Measurements from ENCODE around the gene SRSF3.
"Not testable (repeated sequence)": the region's sequence is repeated elsewhere in the genome, so short reads cannot be mapped to it uniquely, and the experiment has no call there.

SRSF3 gene

DNA sequence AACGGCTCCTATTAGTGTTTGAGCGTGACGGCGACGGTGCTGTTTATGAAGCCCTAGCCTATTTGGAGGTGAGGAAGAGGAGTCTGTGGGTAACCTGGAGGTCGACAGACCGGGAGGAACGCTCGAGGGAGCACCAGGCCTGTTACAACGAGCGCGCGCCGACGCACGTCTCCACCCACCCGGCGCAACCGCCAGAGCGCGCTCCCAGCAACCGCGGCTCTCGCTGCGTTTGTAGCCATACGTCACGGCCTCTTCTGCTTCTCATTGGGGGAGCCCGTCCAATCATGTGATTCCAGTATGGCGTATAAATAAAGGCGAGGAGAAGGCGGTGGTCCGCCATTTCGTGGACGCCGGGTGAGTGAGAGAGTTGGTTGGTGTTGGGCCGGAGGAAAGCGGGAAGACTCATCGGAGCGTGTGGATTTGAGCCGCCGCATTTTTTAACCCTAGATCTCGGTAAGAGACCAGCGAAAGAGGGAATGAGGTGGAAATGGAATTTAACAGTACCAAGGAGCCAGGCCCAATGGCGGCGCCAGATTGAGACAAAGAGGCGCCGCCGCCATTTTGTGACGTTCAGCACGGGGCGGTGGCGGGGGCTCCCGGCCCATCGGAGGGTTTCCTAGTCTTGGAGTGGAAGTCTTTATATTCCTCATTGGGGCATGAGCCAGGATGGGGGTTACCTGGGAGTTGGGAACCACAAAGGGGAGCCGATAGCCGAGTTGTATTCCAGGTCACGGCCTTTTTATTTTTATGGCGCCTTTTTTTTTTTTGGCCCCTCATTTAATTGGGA is at the start of gene SRSF3:
TSS of gene SRSF3 (plus strand) at position 334 of the 787 bp plus-strand sequence. CDS start 2,401 bp downstream, outside the sequence.
- peak; percentile 96 for DNase-seq

DNA sequence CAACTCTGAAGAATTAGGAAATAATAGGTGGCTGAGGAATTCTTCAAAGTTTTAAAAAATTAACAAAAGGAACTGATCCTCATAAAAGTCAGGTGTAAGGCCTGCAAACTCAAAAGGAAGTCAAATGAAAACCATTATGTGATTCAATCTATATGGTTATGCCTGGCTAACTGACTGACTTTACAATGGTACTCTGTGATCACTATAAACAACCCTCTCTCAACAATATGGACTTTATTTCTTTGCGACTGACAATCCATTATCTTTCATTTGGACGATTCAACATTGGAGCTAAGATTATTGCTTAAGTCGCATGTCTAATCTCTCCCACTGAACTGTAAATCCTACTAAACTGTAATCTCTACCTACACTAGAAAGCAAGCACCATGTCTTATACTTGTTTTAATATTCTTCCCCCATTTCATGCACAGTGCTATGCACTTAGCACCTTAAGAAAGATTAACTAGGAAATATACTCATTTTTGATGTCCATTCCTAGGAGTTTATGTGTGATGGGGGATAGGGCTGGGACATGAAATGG is 48.3 kb upstream of the SRSF3 start:
- DNase-seq, result no peak

GRCh38 chr6:36546308-36546919 is 47.7 kb upstream of the SRSF3 start:
- DNase-seq, result peak; percentile 19

GRCh38 chr6:36546920-36547645 is 47.1 kb upstream of the SRSF3 start, which contains the start of gene STK38:
STK38 (minus strand) TSS chr6:36547479; CDS start chr6:36540202, 7,277 bp downstream.
- peak; percentile 94 for DNase-seq

DNA sequence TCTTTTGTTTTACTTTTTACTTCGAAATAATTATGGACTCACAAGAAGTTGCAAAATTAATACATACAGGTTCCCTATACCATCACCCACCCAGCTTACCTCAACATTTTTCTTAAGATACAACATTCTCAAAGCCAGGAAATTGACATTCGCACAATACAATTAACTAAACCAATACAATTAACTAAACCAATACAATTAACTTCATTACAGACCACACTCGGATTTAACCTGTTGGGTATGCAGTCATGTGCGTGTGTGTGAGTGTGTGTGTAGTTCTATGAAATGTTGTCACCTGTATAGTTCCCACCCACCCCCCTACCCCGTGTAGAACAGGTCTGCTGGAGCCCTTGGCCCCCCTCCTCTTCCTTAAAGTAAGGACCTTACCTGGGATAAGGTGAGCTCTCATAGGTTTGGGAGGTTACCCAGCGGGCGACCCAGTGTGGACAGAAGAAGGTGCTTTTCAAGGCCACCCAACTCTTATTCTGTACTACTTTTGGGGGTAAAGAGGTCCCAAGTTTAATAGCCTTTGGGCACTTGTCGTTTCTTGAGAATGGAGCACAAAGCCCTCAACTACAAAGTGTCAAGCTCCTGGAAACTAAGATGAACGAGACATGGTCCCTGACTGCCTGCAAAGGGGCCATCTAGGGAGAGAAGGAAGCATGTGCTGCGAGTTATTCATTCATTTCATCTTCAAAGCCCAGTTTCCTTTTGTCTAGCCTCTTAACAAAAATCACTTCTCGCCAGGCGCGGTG is 46.3 kb upstream of the SRSF3 start:
- peak; percentile 10 for DNase-seq

GRCh38 chr6:36548401-36548743 is 45.8 kb upstream of the SRSF3 start:
- DNase-seq, result no peak

DNA sequence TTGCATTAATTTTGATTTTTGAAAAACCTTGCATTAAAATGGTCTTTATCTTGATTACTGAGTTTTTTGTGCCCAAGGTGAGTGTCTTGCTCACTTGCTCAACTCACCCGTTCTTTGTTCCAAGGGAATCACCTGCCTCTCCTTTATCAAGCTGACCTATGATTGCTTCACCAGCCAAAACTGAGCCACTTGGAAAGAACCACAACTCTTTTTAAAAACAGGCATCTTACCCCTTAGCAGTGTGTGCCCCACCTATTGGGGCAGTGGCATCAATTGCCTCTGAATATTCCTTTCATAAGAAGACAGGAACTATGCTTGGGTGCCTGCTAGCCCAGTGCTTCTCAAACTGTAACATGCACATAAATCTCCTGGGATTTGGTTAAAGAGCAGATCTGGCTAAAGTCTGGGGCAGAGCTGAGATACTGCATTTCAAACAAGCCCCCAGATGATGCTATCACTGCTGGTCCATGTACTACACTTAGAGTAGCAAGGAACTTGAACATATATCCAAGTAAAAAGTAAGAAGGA is 43.6 kb upstream of the SRSF3 start:
- DNase-seq, result no peak

DNA sequence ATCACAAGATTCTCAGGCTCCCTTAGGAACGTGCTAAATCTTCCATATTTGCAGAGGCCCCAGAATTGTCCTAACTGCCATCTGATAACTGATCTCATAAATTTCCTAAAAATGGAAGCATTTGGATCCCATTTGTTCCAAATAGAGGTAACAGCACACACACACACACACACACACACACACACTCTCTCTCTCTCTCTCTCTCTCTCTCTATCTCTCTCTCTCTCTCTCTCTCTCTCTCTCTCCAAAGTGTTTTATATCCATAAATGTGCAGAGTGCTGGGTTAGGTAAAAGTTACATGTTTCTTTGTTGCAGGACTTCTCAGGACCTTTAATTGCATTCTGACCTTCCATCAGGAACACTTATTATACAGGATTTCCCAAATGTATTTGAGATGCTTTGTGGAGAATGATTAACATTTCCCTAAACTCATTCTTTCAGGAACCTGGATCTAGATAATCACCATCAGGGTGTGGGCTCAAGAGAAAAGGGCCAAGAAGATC is 38.4 kb upstream of the SRSF3 start:
- no peak for DNase-seq

- DNase-seq, result no peak
Measured at GRCh38 chr6:36556281-36556680, 37.9 kb upstream of the SRSF3 start.

DNA sequence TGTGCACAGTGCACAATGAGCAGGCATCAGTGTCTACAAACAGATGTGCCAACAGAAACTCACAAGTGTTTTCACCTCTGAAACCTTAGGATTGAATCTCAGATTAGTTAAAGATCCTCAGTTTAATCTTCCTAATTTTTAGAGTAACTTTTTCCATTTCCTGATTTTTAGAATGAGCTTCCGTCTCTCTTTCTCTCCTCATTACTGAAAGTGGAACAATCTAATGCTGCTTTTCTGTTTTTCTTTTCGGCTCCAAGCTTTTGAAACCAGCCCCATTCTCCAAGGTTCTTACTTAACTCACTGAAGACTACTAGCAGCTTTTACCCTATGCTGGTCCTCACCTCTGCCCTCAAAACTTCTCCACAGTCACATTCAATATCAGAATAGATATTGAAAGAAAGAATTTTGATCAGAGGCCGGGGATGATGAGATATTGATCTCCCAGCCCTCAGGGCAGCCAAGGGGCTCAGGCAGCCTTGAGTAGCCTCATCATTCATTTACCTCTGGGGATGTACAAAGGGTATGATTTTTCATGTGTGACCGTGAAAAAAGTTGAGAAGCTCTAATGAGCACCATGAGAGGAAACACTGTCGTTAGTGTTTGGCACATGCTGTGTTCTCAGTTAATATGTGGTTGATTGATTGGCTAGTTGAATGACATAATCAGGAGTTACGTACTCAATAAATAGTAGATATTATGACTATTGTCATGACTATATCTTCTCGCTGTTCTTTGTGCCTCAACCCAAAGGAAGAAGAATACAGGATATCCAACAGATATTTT is 35.0 kb upstream of the SRSF3 start:
- no peak for DNase-seq

- no peak for DNase-seq
Measured at GRCh38 chr6:36560822-36561221, 33.3 kb upstream of the SRSF3 start.

DNA sequence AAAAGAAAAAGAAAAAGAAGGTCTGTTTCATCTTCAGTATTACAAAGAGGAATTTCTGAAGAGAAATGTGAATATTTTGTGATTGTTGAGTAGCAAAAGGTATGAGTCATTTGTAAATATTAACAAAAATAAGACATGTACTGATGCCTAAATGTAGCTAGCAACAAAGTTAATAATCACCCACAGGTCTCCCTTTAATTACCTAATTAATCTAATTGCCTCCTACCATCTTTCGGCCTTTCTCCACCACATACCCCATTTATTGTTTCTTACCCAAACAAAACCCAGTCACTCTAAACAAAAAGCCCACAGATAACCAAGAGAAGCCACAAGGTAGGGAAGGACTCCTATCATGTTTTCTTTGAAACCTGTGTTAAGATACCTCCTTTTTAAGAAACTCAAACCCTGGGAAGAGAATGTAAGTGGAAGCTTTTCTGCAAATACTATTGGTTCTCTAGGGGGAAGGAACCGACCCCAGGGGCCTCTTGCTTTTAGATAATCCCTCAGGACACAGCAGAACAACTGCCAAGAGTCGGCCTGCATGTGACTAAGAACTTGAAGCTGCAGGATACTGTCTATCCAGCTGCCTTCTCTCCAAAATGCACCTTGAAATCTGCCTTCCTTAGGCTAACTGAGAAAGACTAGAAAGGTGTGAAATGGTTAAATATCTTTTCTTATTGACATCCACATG is 30.8 kb upstream of the SRSF3 start:
- no peak for DNase-seq

DNA sequence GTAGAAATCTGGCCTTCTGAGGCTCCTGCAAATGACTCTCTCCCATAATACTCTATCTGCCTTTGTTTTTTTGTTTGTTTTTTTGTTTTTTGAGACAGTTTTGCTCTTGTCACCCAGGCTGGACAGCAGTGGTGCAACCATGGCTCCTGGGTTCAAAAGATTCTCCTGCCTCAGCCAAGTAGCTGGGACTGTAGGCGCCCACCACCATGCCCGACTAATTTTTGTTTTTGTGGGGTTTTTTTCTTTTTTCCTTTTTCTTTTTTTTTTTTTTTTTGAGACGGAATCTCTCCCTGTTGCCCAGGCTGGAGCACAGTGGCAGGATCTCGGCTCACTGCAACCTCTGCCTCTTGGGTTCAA is 30.3 kb upstream of the SRSF3 start:
- no peak for DNase-seq

- no peak for DNase-seq
Measured at GRCh38 chr6:36566418-36566905, 27.7 kb upstream of the SRSF3 start.

- DNase-seq, result no peak
Measured at GRCh38 chr6:36570264-36570663, 23.9 kb upstream of the SRSF3 start.

DNA sequence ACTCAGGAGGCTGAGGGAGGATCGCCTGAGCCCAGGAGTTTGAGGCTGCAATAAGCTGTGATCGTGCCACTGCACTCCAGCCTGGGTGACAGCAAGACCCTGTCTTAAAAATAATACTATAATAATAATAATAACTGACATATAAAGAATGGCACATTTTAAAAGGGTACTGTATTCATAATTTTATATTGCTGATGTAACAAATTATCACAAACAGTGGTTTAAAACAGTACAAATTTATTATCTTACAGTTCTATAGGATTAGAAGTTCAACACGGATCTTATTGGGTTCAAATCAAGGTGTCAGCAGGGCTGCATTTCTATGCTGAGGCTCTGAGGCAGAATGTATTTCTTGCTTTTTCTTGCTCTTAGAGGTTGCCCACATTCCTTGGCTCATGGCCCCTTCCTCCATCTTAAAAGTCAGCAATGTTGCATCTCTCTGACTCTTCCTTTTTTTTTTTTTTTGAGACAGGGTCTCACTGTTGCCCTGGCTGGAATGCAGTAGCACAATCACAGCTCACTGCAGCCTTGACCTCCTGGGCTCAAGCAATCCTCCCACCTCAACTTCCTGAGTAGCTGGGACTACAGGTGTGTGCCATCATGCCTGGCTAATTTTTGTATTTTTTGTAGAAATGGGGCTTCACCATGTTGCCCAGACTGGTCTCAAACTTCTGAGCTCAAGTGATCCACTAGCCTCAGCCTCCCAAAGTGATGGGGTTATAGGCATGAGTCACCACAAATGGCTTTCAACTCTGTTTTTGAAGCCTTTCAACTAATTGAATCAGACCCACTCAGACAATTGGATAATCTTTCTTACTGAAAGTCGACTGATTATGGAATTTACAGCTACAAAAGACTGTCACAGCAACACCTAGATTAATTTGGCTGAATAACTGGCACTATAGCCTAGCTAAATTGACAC is 22.8 kb upstream of the SRSF3 start:
- no peak for DNase-seq

GRCh38 chr6:36572353-36573311 is 21.5 kb upstream of the SRSF3 start:
- not testable (repeated sequence) for DNase-seq

DNA sequence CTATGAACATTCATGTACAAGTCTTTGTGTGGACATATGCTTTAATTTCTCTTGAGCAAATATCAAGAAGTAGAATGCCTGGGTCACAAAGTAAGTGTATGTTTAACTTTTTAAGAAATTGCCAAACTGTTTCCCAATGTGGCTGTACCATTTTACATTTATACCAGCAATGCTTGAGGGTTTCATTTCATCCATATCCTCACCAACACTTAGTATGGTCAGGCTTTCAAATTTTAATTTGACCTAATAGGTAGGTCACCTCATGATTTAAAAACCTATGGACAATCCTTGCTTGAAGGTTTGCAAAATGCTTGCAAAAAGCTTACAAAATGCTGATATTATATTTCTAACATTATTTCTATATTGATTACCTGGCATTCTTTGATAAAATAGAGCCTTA is 19.5 kb upstream of the SRSF3 start:
- no peak for DNase-seq
